VCaP (cell line): ENCODE measurements around the gene SP8.
A peak's percentile ranks its signal among the peaks of the same experiment; 100 is the strongest.

Experiments used
- H3K27ac ChIP-seq: fragments of 450-650 bp; 2 replicates; pipeline ENCODE4 v1.5.1; 2017
- TF ChIP-seq, protein P1 (sequence below): fragments of 450-650 bp; conservative IDR thresholded peaks from 2 replicates; pipeline ENCODE4 v1.5.1; 2017; ENCODE audit warnings: mild to moderate bottlenecking, moderate library complexity

The SP8 gene

GRCh38 chr7:20745702-20746101 is 41.0 kb downstream of the SP8 start:
- no peak overlapping the region; the same call in 1 of the 2 replicates for H3K27ac ChIP-seq
- TF ChIP-seq, protein P1, sequence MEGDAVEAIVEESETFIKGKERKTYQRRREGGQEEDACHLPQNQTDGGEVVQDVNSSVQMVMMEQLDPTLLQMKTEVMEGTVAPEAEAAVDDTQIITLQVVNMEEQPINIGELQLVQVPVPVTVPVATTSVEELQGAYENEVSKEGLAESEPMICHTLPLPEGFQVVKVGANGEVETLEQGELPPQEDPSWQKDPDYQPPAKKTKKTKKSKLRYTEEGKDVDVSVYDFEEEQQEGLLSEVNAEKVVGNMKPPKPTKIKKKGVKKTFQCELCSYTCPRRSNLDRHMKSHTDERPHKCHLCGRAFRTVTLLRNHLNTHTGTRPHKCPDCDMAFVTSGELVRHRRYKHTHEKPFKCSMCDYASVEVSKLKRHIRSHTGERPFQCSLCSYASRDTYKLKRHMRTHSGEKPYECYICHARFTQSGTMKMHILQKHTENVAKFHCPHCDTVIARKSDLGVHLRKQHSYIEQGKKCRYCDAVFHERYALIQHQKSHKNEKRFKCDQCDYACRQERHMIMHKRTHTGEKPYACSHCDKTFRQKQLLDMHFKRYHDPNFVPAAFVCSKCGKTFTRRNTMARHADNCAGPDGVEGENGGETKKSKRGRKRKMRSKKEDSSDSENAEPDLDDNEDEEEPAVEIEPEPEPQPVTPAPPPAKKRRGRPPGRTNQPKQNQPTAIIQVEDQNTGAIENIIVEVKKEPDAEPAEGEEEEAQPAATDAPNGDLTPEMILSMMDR = no peak

GRCh38 chr7:20744954-20745446 is 41.7 kb downstream of the SP8 start:
- no peak overlapping the region; the same call in 1 of the 2 replicates for H3K27ac ChIP-seq
- TF ChIP-seq, protein P1 = peak; percentile 43

- no peak overlapping the region for H3K27ac ChIP-seq
- TF ChIP-seq, protein P1 = no peak
These were observed 43.8 kb downstream of the SP8 start for GRCh38 chr7:20742913-20743312.

- TF ChIP-seq, protein P1 = no peak
These were observed 44.9 kb downstream of the SP8 start for GRCh38 chr7:20741801-20742200.

GRCh38 chr7:20738518-20739481 is 47.9 kb downstream of the SP8 start:
- TF ChIP-seq, protein P1 = no peak
- peak overlapping the region; percentile 84 for H3K27ac ChIP-seq

More at GRCh38 chr7:20741801-20742200, 44.9 kb downstream of the SP8 start:
- H3K27ac ChIP-seq = peak overlapping the region; percentile 34; the same call in 1 of the 2 replicates

GRCh38 chr7:20737840-20738448 is 48.7 kb downstream of the SP8 start:
- peak overlapping the region; percentile 84 for H3K27ac ChIP-seq
- TF ChIP-seq, protein P1 = no peak
